Fibroblast of pulmonary artery (primary cell): Measurements from ENCODE around the gene TSPAN32.
A peak's percentile ranks its signal among the peaks of the same experiment; 100 is the strongest.

ENCODE experiments used
- DNase-seq: peaks from one replicate; pipeline ENCODE4 v3.0.0-alpha.2; 2010; ENCODE audit warnings: low read depth
- H3K4me3 ChIP-seq: replicated peaks from 2 replicates; pipeline ENCODE4 v1.5.1; 2011; ENCODE audit warnings: low read depth, mild to moderate bottlenecking, control low read depth, low read length, moderate library complexity
- TF ChIP-seq, protein P1 (sequence below): IDR thresholded peaks from 2 replicates; pipeline ENCODE4 v1.5.1; 2011; ENCODE audit warnings: mild to moderate bottlenecking, control low read depth, low read length, inconsistent platforms; ENCODE audit errors: missing control alignments

Gene TSPAN32

DNA sequence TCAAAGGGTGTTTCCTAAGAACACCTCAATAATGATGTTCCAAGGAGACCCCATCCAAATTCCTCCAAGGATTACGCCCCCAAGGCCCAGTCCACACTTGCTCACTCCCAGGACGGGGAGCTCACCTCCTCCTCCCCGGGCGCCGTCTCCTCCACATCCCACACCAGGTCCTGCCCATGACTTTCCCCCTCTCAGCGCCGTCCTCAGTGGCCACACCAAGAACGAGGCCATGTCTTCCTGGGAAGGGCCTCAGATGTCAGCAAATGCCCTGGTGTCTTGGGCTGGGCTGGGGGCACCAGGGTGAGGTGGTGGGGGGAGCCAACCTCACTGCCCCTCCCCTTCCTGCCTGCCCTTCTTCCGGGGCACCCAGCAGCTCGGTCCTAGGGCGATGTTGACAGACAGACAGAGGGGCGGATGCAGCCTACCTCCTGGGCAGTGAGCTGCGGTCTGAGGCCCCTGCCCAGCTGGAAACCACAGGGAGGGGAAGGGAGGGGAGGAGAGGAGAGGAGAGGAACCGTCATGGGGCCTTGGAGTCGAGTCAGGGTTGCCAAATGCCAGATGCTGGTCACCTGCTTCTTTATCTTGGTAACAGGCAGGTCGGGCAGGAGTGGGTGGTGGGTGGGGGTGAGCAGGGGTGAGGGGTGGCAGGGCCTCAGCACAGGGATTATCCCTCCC is at the start of gene TSPAN32, which contains the start of gene C11orf21:
TSPAN32 (plus strand) TSS at position 383 of the 675 bp plus-strand sequence; CDS start at position 520, 137 bp downstream.
C11orf21 (minus strand) TSS at position 288 of the 675 bp plus-strand sequence; CDS start at position 178, 110 bp downstream.
- TF ChIP-seq, protein P1, sequence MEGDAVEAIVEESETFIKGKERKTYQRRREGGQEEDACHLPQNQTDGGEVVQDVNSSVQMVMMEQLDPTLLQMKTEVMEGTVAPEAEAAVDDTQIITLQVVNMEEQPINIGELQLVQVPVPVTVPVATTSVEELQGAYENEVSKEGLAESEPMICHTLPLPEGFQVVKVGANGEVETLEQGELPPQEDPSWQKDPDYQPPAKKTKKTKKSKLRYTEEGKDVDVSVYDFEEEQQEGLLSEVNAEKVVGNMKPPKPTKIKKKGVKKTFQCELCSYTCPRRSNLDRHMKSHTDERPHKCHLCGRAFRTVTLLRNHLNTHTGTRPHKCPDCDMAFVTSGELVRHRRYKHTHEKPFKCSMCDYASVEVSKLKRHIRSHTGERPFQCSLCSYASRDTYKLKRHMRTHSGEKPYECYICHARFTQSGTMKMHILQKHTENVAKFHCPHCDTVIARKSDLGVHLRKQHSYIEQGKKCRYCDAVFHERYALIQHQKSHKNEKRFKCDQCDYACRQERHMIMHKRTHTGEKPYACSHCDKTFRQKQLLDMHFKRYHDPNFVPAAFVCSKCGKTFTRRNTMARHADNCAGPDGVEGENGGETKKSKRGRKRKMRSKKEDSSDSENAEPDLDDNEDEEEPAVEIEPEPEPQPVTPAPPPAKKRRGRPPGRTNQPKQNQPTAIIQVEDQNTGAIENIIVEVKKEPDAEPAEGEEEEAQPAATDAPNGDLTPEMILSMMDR, result no peak
- H3K4me3 ChIP-seq, result no peak within 1 kb of the TSS
- peak; percentile 32 for DNase-seq

- DNase-seq, result no peak
- TF ChIP-seq, protein P1, result no peak
- no peak overlapping the region for H3K4me3 ChIP-seq
Measured at GRCh38 chr11:2252018-2252417, 49.8 kb upstream of the TSPAN32 start.

DNA sequence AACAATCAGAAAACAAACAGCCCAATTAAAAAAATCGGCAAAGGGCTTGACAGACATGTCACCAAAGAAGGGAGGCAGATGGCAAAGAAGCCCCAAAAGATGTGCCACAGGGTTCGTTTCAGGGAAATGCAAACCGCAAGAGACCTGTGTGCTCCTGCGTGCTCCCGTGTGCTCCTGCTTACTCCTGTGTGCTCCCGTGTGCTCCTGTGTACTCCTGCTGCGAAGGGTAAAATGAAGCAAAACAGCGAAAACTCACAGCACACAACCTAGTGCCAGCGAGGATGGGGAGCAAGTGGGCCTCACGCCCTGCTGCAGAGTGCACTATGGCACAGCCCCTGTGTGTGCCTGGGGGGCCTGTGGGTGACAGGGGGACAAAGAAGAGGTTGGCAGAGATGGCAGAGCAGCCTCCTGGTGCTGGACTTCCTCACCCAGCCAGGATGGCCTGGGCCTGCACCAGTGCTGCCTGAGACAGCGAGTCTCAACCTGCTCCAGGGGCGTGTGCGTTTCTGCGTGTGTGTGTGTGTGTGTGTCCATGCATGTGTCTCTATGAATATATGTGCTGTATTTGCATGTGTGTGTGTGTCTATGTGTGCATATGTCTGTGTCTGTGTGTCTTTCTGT is 45.4 kb upstream of the TSPAN32 start:
- no peak overlapping the region for H3K4me3 ChIP-seq
- TF ChIP-seq, protein P1, result no peak
- DNase-seq, result no peak

- TF ChIP-seq, protein P1, result no peak
- DNase-seq, result no peak
- no peak overlapping the region for H3K4me3 ChIP-seq
Measured at GRCh38 chr11:2256951-2257700, 44.7 kb upstream of the TSPAN32 start.

DNA sequence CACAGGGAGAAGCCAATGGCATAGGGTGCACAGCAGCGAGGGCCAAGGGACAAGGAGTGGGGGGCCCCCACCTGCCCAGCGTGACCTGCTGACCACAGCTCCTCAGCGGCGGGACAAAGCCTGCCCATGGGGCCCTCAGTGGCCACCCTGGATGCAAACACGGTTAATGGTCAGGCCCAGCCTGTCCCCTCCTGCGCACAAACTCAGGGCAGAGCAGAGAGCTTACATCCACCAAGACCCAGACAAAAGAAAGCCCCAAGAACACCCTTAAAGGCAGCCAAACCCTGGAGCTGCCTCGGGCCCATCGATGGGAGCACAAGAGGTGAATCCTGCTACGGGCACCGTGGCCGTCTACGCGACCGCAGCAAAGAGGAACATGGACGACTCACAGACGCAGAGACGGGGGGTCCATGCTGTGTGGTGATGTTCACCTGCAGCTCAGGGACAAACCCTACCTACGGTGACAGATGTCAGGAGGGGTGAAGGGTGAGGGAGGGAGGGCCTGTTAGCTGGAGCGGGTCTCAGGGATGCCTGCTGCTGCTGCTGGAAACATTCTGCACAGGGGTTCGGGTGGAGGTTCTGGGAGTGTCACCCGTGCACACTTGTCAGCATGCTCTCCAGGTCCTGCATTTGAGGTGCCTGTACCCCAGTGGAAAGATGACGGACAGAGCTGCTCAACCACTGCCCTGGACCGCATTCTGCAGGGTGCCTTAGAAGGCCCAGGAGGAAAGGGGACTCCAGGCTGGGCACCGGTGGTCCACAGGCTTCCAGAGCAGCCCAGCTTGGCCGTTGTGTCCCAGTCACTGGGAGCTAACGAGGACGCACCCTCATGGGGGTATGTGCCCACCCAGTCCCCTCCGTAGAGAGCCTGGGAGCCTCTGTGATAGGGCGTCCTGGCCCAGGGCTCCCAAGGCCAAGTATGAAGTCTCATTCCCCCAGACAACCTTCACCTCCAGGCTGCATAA is 43.0 kb upstream of the TSPAN32 start:
- no peak for DNase-seq
- TF ChIP-seq, protein P1, result no peak
- H3K4me3 ChIP-seq, result no peak overlapping the region

- no peak overlapping the region for H3K4me3 ChIP-seq
- no peak for DNase-seq
- TF ChIP-seq, protein P1, result no peak
Measured at GRCh38 chr11:2259466-2259830, 42.4 kb upstream of the TSPAN32 start.
